WTC11 (cell line): ENCODE data around the gene IVNS1ABP. TPM values are rescaled to one million over a fixed set of nuclear protein-coding genes. Genes with fewer than 3 reads are reported as not detected.

Experiments
- ATAC-seq: fragments of 200-7000 bp; cut with Tn5 transposase; 2 replicates; pipeline ENCODE4 v1.10.0; 2021; ENCODE audit warnings: mild to moderate bottlenecking, moderate library complexity
- CTCF ChIA-PET: fragments of 300-600 bp; sonication (Branson Sonifier 250); formaldehyde crosslinking; loops from one replicate; lab custom pipeline; 2021; ENCODE audit warnings: antibody characterized with exemption; lab: Charles Lee
- POLR2A ChIA-PET: fragments of 350-600 bp; sonication (Branson Sonifier 250); formaldehyde crosslinking; loops from one replicate; lab custom pipeline; 2021; ENCODE audit warnings: antibody characterized with exemption; lab: Charles Lee
- DNase-seq: peaks from one replicate; pipeline ENCODE4 v3.0.0; 2021; ENCODE audit warnings: low spot score
- H3K27ac Mint-ChIP-seq: 2 replicates; pipeline ENCODE4 v1.8.0; 2021; ENCODE audit warnings: mixed read lengths
- H3K27me3 Mint-ChIP-seq: 2 replicates; pipeline ENCODE4 v1.8.0; 2021; ENCODE audit warnings: low read depth, mild to moderate bottlenecking, moderate library complexity, mixed read lengths
- H3K36me3 Mint-ChIP-seq: 2 replicates; pipeline ENCODE4 v1.8.0; 2021; ENCODE audit warnings: mixed read lengths
- H3K4me1 Mint-ChIP-seq: 2 replicates; pipeline ENCODE4 v1.8.0; 2022; ENCODE audit warnings: mixed read lengths
- H3K4me3 Mint-ChIP-seq: 2 replicates; pipeline ENCODE4 v1.8.0; 2021; ENCODE audit warnings: mild to moderate bottlenecking, moderate library complexity, mixed read lengths
- H3K9me3 Mint-ChIP-seq: 2 replicates; pipeline ENCODE4 v1.8.0; 2021; ENCODE audit warnings: mixed read lengths
- ATF1 ChIP-seq: sonication (generic); formaldehyde crosslinking; IDR thresholded peaks from 2 replicates; pipeline ENCODE4 v1.8.1; 2023; ENCODE audit warnings: mild to moderate bottlenecking, moderate library complexity, missing genetic modification reagents
- CREB1 ChIP-seq: sonication (generic); formaldehyde crosslinking; IDR thresholded peaks from 2 replicates; pipeline ENCODE4 v1.8.0; 2023; ENCODE audit warnings: mild to moderate bottlenecking, missing genetic modification reagents
- ESRRA ChIP-seq: sonication (generic); formaldehyde crosslinking; IDR thresholded peaks from 2 replicates; pipeline ENCODE4 v1.8.1; 2022; ENCODE audit warnings: mild to moderate bottlenecking, missing genetic modification reagents, borderline replicate concordance
- ETV6 ChIP-seq: sonication (generic); formaldehyde crosslinking; IDR thresholded peaks from 2 replicates; pipeline ENCODE4 v1.8.1; 2022; ENCODE audit warnings: mild to moderate bottlenecking, missing genetic modification reagents
- FOXJ3 ChIP-seq: sonication (generic); formaldehyde crosslinking; IDR thresholded peaks from 2 replicates; pipeline ENCODE4 v1.9.0; 2021; ENCODE audit warnings: missing genetic modification reagents, mild to moderate bottlenecking, borderline replicate concordance
- GRHL2 ChIP-seq: fragments of 250-450 bp; sonication (Bioruptor Pico); IDR thresholded peaks from 2 replicates; pipeline ENCODE4 v1.8.0; 2022; ENCODE audit warnings: mild to moderate bottlenecking, moderate library complexity; ENCODE audit not compliant: insufficient replicate concordance, severe bottlenecking
- IRF2 ChIP-seq: sonication (generic); formaldehyde crosslinking; IDR thresholded peaks from 2 replicates; pipeline ENCODE4 v1.8.0; 2022; ENCODE audit warnings: low read depth, missing genetic modification reagents, borderline replicate concordance
- MYBL2 ChIP-seq: sonication (generic); formaldehyde crosslinking; IDR thresholded peaks from 2 replicates; pipeline ENCODE4 v1.8.1; 2023; ENCODE audit warnings: mild to moderate bottlenecking, moderate library complexity, missing genetic modification reagents
- SMAD3 ChIP-seq: sonication (generic); formaldehyde crosslinking; IDR thresholded peaks from 2 replicates; pipeline ENCODE4 v1.8.0; 2022; ENCODE audit warnings: missing genetic modification reagents, mild to moderate bottlenecking, borderline replicate concordance
- SMAD4 ChIP-seq: sonication (generic); formaldehyde crosslinking; IDR thresholded peaks from 2 replicates; pipeline ENCODE4 v1.8.0; 2022; ENCODE audit warnings: mild to moderate bottlenecking, missing genetic modification reagents
- SOX15 ChIP-seq: fragments of 250-450 bp; sonication (Bioruptor Pico); IDR thresholded peaks from 2 replicates; pipeline ENCODE4 v1.9.0; 2021; ENCODE audit warnings: mild to moderate bottlenecking
- TP53 ChIP-seq: sonication (generic); formaldehyde crosslinking; IDR thresholded peaks from 2 replicates; pipeline ENCODE4 v1.8.1; 2023; ENCODE audit warnings: mild to moderate bottlenecking, missing genetic modification reagents
- ZNF219 ChIP-seq: sonication (generic); formaldehyde crosslinking; IDR thresholded peaks from 2 replicates; pipeline ENCODE4 v1.8.0; 2023; ENCODE audit warnings: missing genetic modification reagents, mild to moderate bottlenecking, borderline replicate concordance
- ZNF263 ChIP-seq: sonication (generic); formaldehyde crosslinking; IDR thresholded peaks from 2 replicates; pipeline ENCODE4 v1.8.1; 2022; ENCODE audit warnings: low read depth, mild to moderate bottlenecking, moderate library complexity, missing genetic modification reagents
- ZNF416 ChIP-seq: fragments of 250-450 bp; sonication (Bioruptor Pico); IDR thresholded peaks from 2 replicates; pipeline ENCODE4 v1.9.0; 2021; ENCODE audit warnings: mild to moderate bottlenecking, inconsistent platforms
- ZNF423 ChIP-seq: fragments of 250-450 bp; sonication (Bioruptor Pico); IDR thresholded peaks from 2 replicates; pipeline ENCODE4 v2.1.2; 2022; ENCODE audit warnings: mild to moderate bottlenecking, moderate library complexity
- total RNA-seq: library from RNA; stranded (reverse); gene quantifications from 3 replicates; pipeline ENCODE4 v1.2.3, GENCODE V29; 2021
- TF ChIP-seq, protein P1 (sequence below): sonication (generic); formaldehyde crosslinking; IDR thresholded peaks from 2 replicates; pipeline ENCODE4 v1.8.1; 2023; ENCODE audit warnings: mild to moderate bottlenecking, missing genetic modification reagents
- TF ChIP-seq, protein P2 (sequence below): sonication (generic); formaldehyde crosslinking; IDR thresholded peaks from 2 replicates; pipeline ENCODE4 v1.8.1; 2023; ENCODE audit warnings: mild to moderate bottlenecking, missing genetic modification reagents, borderline replicate concordance
- TF ChIP-seq, protein P3 (sequence below): sonication (generic); formaldehyde crosslinking; IDR thresholded peaks from 2 replicates; pipeline ENCODE4 v1.8.0; 2022; ENCODE audit warnings: mild to moderate bottlenecking, missing genetic modification reagents
- TF ChIP-seq, protein P4 (sequence below): fragments of 250-450 bp; sonication (Bioruptor Pico); conservative IDR thresholded peaks from 2 replicates; pipeline ENCODE4 v1.9.0; 2021; ENCODE audit warnings: mild to moderate bottlenecking
- TF ChIP-seq, protein P5 (sequence below): sonication (generic); formaldehyde crosslinking; IDR thresholded peaks from 2 replicates; pipeline ENCODE4 v1.8.0; 2023; ENCODE audit warnings: missing genetic modification reagents, mild to moderate bottlenecking, borderline replicate concordance

IVNS1ABP gene
- total RNA-seq, 1 experiment from 2014 or later = 159 TPM

DNA sequence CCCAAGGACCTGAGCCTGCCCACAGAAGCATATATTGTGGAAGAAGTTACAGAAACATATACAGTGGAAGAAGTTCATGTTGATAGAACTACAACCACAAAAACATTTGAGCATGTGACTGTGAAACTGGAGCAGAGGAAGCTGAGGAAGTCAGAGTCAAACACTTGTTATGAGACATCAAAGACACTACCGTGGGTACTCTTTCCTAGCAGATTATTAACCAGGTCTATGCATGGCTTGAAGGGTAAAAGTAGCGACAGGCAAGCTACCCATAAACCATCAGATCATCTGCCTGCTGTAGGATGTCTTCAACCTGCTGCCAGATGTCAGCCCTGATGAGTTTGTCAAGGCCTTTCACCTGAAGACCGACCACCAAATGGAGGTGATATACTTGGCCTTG, 35.8 kb downstream of the IVNS1ABP start (continued):
- TF ChIP-seq ZNF263 (CRISPR knock-in tag) (no peak), ZNF219 (CRISPR knock-in tag) (no peak), ZNF423 (CRISPR knock-in tag) (no peak), TP53 (CRISPR knock-in tag) (no peak), SMAD3 (CRISPR knock-in tag) (no peak), MYBL2 (no peak), ESRRA (CRISPR knock-in tag) (no peak), ZNF416 (CRISPR knock-in tag) (no peak)
- TF ChIP-seq, protein P1, sequence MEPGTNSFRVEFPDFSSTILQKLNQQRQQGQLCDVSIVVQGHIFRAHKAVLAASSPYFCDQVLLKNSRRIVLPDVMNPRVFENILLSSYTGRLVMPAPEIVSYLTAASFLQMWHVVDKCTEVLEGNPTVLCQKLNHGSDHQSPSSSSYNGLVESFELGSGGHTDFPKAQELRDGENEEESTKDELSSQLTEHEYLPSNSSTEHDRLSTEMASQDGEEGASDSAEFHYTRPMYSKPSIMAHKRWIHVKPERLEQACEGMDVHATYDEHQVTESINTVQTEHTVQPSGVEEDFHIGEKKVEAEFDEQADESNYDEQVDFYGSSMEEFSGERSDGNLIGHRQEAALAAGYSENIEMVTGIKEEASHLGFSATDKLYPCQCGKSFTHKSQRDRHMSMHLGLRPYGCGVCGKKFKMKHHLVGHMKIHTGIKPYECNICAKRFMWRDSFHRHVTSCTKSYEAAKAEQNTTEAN (CRISPR knock-in tag) = no peak
- TF ChIP-seq, protein P2, sequence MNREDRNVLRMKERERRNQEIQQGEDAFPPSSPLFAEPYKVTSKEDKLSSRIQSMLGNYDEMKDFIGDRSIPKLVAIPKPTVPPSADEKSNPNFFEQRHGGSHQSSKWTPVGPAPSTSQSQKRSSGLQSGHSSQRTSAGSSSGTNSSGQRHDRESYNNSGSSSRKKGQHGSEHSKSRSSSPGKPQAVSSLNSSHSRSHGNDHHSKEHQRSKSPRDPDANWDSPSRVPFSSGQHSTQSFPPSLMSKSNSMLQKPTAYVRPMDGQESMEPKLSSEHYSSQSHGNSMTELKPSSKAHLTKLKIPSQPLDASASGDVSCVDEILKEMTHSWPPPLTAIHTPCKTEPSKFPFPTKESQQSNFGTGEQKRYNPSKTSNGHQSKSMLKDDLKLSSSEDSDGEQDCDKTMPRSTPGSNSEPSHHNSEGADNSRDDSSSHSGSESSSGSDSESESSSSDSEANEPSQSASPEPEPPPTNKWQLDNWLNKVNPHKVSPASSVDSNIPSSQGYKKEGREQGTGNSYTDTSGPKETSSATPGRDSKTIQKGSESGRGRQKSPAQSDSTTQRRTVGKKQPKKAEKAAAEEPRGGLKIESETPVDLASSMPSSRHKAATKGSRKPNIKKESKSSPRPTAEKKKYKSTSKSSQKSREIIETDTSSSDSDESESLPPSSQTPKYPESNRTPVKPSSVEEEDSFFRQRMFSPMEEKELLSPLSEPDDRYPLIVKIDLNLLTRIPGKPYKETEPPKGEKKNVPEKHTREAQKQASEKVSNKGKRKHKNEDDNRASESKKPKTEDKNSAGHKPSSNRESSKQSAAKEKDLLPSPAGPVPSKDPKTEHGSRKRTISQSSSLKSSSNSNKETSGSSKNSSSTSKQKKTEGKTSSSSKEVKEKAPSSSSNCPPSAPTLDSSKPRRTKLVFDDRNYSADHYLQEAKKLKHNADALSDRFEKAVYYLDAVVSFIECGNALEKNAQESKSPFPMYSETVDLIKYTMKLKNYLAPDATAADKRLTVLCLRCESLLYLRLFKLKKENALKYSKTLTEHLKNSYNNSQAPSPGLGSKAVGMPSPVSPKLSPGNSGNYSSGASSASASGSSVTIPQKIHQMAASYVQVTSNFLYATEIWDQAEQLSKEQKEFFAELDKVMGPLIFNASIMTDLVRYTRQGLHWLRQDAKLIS = no peak
- TF ChIP-seq, protein P3, sequence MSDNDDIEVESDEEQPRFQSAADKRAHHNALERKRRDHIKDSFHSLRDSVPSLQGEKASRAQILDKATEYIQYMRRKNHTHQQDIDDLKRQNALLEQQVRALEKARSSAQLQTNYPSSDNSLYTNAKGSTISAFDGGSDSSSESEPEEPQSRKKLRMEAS (CRISPR knock-in tag) = no peak
- TF ChIP-seq, all 79 proteins: peak for 0

DNA sequence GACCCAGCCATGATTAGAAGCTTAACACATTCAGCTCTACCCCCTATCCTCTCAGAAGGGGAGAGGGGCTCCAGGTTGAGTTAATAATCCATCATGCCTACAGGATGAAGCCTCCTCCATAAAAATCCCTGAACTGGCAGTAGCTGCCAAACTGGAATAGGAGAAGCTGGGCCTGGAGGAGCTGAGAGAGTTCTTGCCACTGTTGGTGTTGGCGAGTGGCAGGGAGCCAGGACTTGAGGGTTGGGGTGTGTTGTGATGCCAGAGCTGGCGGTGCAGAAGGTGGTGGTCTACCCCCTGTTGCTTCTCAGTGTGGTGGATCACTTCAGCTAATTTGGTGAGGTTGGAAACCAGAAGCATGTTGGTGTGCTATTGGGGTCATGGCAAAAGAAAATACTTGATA, 36.5 kb downstream of the IVNS1ABP start:
- CTCF ChIA-PET = no interaction called here
- H3K4me3 Mint-ChIP-seq = no peak overlapping the region
- no peaks in the 10 kb centered on the region for H3K4me1 Mint-ChIP-seq
- H3K36me3 Mint-ChIP-seq = no peaks in the 10 kb centered on the region
- ATAC-seq (no peak), DNase-seq (no peak)
- POLR2A ChIA-PET = no interaction called here
- TF ChIP-seq IRF2 (CRISPR knock-in tag) = no peak
- TF ChIP-seq ETV6 (CRISPR knock-in tag) = no peak
- TF ChIP-seq, protein P4, sequence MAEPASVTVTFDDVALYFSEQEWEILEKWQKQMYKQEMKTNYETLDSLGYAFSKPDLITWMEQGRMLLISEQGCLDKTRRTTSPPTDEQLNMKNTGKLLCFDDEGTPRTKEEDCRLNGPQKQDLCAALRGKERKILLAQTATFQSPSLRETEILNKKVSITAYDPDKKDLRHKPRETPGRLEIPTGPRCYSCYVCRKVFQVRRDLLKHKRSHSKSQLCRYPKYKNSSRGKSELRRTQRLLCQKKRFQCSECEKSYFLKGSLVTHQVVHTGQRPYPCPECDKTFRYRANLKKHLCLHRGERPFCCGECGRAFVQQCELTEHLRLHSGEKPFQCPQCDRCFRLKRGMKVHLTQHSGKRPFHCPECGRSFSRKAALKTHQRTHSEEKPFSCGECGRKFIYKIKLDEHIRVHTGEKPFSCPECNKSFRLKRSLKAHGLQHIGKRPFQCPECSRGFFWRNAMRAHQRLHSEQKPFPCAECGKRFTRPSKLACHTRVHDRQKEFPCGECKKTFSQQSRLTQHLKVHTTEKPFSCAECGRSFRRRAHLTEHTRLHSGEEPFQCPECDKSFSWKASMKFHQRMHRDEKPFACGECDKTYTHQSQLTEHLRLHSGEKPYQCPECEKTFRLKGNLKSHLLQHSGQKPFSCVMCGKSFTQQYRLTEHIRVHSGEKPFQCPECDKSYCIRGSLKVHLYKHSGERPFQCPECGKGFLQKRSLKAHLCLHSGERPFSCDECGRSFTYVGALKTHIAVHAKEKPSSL = no peak
- TF ChIP-seq, protein P5, sequence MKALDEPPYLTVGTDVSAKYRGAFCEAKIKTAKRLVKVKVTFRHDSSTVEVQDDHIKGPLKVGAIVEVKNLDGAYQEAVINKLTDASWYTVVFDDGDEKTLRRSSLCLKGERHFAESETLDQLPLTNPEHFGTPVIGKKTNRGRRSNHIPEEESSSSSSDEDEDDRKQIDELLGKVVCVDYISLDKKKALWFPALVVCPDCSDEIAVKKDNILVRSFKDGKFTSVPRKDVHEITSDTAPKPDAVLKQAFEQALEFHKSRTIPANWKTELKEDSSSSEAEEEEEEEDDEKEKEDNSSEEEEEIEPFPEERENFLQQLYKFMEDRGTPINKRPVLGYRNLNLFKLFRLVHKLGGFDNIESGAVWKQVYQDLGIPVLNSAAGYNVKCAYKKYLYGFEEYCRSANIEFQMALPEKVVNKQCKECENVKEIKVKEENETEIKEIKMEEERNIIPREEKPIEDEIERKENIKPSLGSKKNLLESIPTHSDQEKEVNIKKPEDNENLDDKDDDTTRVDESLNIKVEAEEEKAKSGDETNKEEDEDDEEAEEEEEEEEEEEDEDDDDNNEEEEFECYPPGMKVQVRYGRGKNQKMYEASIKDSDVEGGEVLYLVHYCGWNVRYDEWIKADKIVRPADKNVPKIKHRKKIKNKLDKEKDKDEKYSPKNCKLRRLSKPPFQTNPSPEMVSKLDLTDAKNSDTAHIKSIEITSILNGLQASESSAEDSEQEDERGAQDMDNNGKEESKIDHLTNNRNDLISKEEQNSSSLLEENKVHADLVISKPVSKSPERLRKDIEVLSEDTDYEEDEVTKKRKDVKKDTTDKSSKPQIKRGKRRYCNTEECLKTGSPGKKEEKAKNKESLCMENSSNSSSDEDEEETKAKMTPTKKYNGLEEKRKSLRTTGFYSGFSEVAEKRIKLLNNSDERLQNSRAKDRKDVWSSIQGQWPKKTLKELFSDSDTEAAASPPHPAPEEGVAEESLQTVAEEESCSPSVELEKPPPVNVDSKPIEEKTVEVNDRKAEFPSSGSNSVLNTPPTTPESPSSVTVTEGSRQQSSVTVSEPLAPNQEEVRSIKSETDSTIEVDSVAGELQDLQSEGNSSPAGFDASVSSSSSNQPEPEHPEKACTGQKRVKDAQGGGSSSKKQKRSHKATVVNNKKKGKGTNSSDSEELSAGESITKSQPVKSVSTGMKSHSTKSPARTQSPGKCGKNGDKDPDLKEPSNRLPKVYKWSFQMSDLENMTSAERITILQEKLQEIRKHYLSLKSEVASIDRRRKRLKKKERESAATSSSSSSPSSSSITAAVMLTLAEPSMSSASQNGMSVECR = no peak
- no peak for TF ChIP-seq ZNF416 (CRISPR knock-in tag)
- no peak for TF ChIP-seq SOX15 (CRISPR knock-in tag)
- no peak for TF ChIP-seq ATF1 (CRISPR knock-in tag)
- no peak for TF ChIP-seq CREB1 (CRISPR knock-in tag)
- TF ChIP-seq FOXJ3 (CRISPR knock-in tag) = no peak
- no peak for TF ChIP-seq GRHL2 (CRISPR knock-in tag)
- no peak for TF ChIP-seq SMAD4 (CRISPR knock-in tag)
- H3K27me3 Mint-ChIP-seq = no peaks in the 10 kb centered on the region
- peaks cover 6% of the 10 kb centered on the region; the same call in 1 of the 2 replicates for H3K9me3 Mint-ChIP-seq
- no peak overlapping the region for H3K27ac Mint-ChIP-seq
